Measurements from ENCODE around the gene ICE1. TPM values are rescaled to one million over a fixed set of nuclear protein-coding genes. Genes with fewer than 3 reads are reported as not detected.

ICE1 gene
- total RNA-seq, 4 donors from 2014 or later, result 8.1 to 27.1 (median 17.5) TPM

GRCh38 chr5:5532306-5533076, 110.0 kb downstream of the ICE1 start:
- H3K36me3 ChIP-seq, result no peaks in the 10 kb centered on the region
- intact Hi-C loops (cut with DNase I), result no loop called here
- no peaks in the 10 kb centered on the region for H3K4me1 ChIP-seq
- H3K9me3 ChIP-seq, result no peaks in the 10 kb centered on the region
- no peak for TF ChIP-seq POLR2A (IDR thresholded peaks at IDR 0.05)
- TF ChIP-seq CTCF (IDR thresholded peaks at IDR 0.05), result no peak
- WGBS, 2 donors, result 83 to 86% methylated on average over 9 to 13 of the region's 13 CpGs
- H3K4me3 ChIP-seq, result no peak overlapping the region
- peaks cover 0 to 6% (median 0%) of the 10 kb centered on the region in 4 donors for H3K27me3 ChIP-seq
- no peak for DNase-seq
- no peak overlapping the region for H3K27ac ChIP-seq

GRCh38 chr5:5533927-5534326, 111.5 kb downstream of the ICE1 start:
- 92 to 100% methylated on average over 2 to 3 of the region's 9 CpGs for WGBS, 2 donors
- intact Hi-C loops (cut with DNase I), result no loop called here
- TF ChIP-seq CTCF (IDR thresholded peaks at IDR 0.05) (no peak), POLR2A (IDR thresholded peaks at IDR 0.05) (no peak)
- no peak for DNase-seq
- Histone ChIP-seq H3K27ac (no peak overlapping the region), H3K4me1 (no peaks in the 10 kb centered on the region), H3K36me3 (no peaks in the 10 kb centered on the region), H3K27me3 (peaks cover 0 to 6% (median 0%) of the 10 kb centered on the region in 4 donors), H3K9me3 (no peaks in the 10 kb centered on the region), H3K4me3 (no peak overlapping the region)

- intact Hi-C loops (cut with DNase I), result no loop called here
- 51 to 67% methylated on average over 3 of the region's 4 CpGs for WGBS, 2 donors
Measured at GRCh38 chr5:5534333-5534732, 111.9 kb downstream of the ICE1 start.

GRCh38 chr5:5536871-5537270, 114.4 kb downstream of the ICE1 start:
- intact Hi-C loops (cut with DNase I), result no loop called here
- no peaks in the 10 kb centered on the region for H3K36me3 ChIP-seq
- no peak overlapping the region for H3K4me3 ChIP-seq
- H3K27ac ChIP-seq, result no peak overlapping the region
- H3K27me3 ChIP-seq, result no peaks in the 10 kb centered on the region
- H3K4me1 ChIP-seq, result no peaks in the 10 kb centered on the region
- no peaks in the 10 kb centered on the region for H3K9me3 ChIP-seq
- no peak for DNase-seq
- WGBS, 2 donors, result 88% methylated on average over 4 of the region's 4 CpGs; no CpG with 5 or more reads in 1 of the 2 donors
- TF ChIP-seq CTCF (IDR thresholded peaks at IDR 0.05) (no peak), POLR2A (IDR thresholded peaks at IDR 0.05) (no peak)

More at GRCh38 chr5:5534333-5534732, 111.9 kb downstream of the ICE1 start:
- Histone ChIP-seq H3K4me1 (no peaks in the 10 kb centered on the region), H3K4me3 (no peak overlapping the region), H3K27me3 (peaks cover 0 to 6% (median 0%) of the 10 kb centered on the region in 4 donors), H3K36me3 (no peaks in the 10 kb centered on the region), H3K27ac (no peak overlapping the region), H3K9me3 (no peaks in the 10 kb centered on the region)
- DNase-seq, result no peak
- TF ChIP-seq CTCF (IDR thresholded peaks at IDR 0.05), result no peak
- TF ChIP-seq POLR2A (IDR thresholded peaks at IDR 0.05), result no peak

- H3K36me3 ChIP-seq, result no peaks in the 10 kb centered on the region
- TF ChIP-seq POLR2A (IDR thresholded peaks at IDR 0.05) (no peak), CTCF (IDR thresholded peaks at IDR 0.05) (no peak)
- no peak overlapping the region for H3K4me3 ChIP-seq
- no peak for DNase-seq
- 70 to 79% methylated on average over 8 of the region's 8 CpGs for WGBS, 2 donors
- no peaks in the 10 kb centered on the region for H3K4me1 ChIP-seq
- no peak overlapping the region for H3K27ac ChIP-seq
- H3K27me3 ChIP-seq, result no peaks in the 10 kb centered on the region
- no peaks in the 10 kb centered on the region for H3K9me3 ChIP-seq
- intact Hi-C loops (cut with DNase I), result no loop called here
Measured at GRCh38 chr5:5537426-5537825, 114.9 kb downstream of the ICE1 start.

Measured in esophagus squamous epithelium (tissue), 5 donors.